ENCODE results near the gene IRF2. TPM values are rescaled to one million over a fixed set of nuclear protein-coding genes. Genes with fewer than 3 reads are reported as not detected.
"Not testable (repeated sequence)": the region's sequence is repeated elsewhere in the genome, so short reads cannot be mapped to it uniquely, and the experiment has no call there.

IRF2 gene
- total RNA-seq, 2 donors from 2014 or later = 35.3 to 68.0 TPM

DNA sequence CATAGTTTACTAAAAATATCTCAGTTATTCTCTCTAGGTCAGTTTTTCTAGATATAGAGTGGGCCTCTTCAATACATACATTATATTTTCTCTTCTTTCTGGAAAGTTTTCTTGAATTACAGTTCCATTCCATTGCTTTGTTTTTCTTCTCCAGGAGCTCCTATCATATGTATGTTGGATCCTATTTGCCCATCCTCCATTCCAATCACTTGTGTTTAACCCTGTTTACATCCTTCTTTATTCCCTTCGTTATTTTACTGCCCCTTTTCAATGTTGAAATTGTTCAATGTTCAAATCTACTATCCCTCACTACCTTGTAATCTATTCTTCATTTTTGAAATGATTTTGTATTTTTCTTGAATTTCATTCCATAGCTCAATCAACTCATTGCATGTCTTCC, 97.4 kb downstream of the IRF2 start:
- DNase-seq (ENCODE audit: low spot score) (no peak), ATAC-seq (ENCODE audit: insufficient number of reproducible peaks, low FRiP score, low read depth) (no peak)
- no peaks in the 10 kb centered on the region for H3K4me1 ChIP-seq (ENCODE audit: control insufficient read depth in 1 of 2, low read depth in 2 of 2)
- H3K27me3 ChIP-seq (replicated peaks; ENCODE audit: insufficient read depth) = no peaks in the 10 kb centered on the region
- H3K4me3 ChIP-seq = no peak overlapping the region
- no peaks in the 10 kb centered on the region for H3K36me3 ChIP-seq
- TF ChIP-seq CTCF (IDR thresholded peaks at IDR 0.05) = no peak
- no peaks in the 10 kb centered on the region for H3K9me3 ChIP-seq
- no peak overlapping the region for H3K27ac ChIP-seq

GRCh38 chr4:184376126-184376838, 98.1 kb downstream of the IRF2 start:
- no peaks in the 10 kb centered on the region for H3K27me3 ChIP-seq (replicated peaks; ENCODE audit: insufficient read depth)
- no peaks in the 10 kb centered on the region for H3K36me3 ChIP-seq
- H3K27ac ChIP-seq = no peak overlapping the region
- H3K9me3 ChIP-seq = no peaks in the 10 kb centered on the region
- TF ChIP-seq CTCF (IDR thresholded peaks at IDR 0.05) = no peak
- no peak overlapping the region for H3K4me3 ChIP-seq
- DNase-seq (ENCODE audit: low spot score) (no peak), ATAC-seq (ENCODE audit: insufficient number of reproducible peaks, low FRiP score, low read depth) (no peak)
- H3K4me1 ChIP-seq (ENCODE audit: control insufficient read depth in 1 of 2, low read depth in 2 of 2) = no peaks in the 10 kb centered on the region

- not testable (repeated sequence) for H3K9me3 ChIP-seq; H3K4me1 ChIP-seq (ENCODE audit: control insufficient read depth in 1 of 2, low read depth in 2 of 2); DNase-seq (ENCODE audit: low spot score); H3K36me3 ChIP-seq; ATAC-seq (ENCODE audit: insufficient number of reproducible peaks, low FRiP score, low read depth); H3K27ac ChIP-seq; H3K4me3 ChIP-seq; H3K27me3 ChIP-seq (replicated peaks; ENCODE audit: insufficient read depth)
Observed at GRCh38 chr4:184375623-184376022, 98.7 kb downstream of the IRF2 start.

GRCh38 chr4:184375027-184375426, 99.3 kb downstream of the IRF2 start:
- ATAC-seq (ENCODE audit: insufficient number of reproducible peaks, low FRiP score, low read depth) (no peak), DNase-seq (ENCODE audit: low spot score) (no peak)
- Histone ChIP-seq H3K9me3 (no peaks in the 10 kb centered on the region), H3K27ac (no peak overlapping the region), H3K36me3 (no peaks in the 10 kb centered on the region), H3K4me3 (no peak overlapping the region), H3K27me3 (replicated peaks; ENCODE audit: insufficient read depth) (no peaks in the 10 kb centered on the region), H3K4me1 (ENCODE audit: control insufficient read depth in 1 of 2, low read depth in 2 of 2) (no peaks in the 10 kb centered on the region)
- no peak for TF ChIP-seq CTCF (IDR thresholded peaks at IDR 0.05)

DNA sequence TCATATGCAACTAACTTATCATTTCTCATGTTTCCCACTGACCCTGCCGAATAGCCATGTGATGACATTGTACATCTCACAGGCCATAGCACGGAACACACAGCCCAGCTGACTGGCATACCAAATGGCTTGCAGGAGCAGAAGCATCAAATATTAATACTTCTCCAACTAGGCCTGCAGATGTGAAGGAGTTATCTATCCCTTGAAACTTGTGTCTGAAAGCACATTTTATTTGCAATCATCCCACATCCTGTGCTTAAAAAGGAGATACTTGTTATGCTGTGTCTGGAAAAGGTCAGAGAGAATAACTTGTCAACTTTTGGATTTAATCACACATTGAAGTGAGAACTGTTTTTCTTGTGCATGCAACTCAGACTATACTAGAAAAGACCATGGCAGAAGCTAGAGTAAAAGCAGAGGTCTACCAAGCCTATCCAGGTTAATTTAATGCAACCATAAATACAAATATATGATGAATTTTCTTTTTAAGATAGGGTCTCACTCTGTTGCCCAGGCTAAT, 100.4 kb downstream of the IRF2 start:
- Histone ChIP-seq H3K9me3 (no peaks in the 10 kb centered on the region), H3K4me1 (ENCODE audit: control insufficient read depth in 1 of 2, low read depth in 2 of 2) (no peaks in the 10 kb centered on the region), H3K27me3 (replicated peaks; ENCODE audit: insufficient read depth) (no peaks in the 10 kb centered on the region), H3K36me3 (no peaks in the 10 kb centered on the region), H3K4me3 (no peak overlapping the region), H3K27ac (no peak overlapping the region)
- DNase-seq (ENCODE audit: low spot score) (no peak), ATAC-seq (ENCODE audit: insufficient number of reproducible peaks, low FRiP score, low read depth) (no peak)
- TF ChIP-seq CTCF (IDR thresholded peaks at IDR 0.05) = no peak

DNA sequence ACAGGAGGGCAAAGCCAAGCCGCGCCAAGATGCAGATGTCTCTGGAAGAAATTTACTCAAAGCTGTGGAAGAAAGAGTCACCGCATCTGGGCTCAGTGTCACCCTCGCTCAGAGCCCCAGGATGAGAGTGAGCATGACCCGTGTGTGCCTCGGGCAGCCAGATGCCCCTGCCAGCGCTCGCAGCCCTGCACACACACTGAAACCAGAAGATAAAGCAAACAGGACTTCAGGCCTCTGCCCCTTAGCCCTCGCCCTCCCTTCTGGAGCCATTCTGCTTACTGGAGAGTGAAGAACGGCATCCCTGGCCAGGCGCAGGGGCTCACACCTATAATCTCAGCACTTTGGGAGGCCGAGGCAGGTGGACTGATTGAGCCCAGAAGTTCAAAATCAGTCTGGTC, 103.0 kb downstream of the IRF2 start:
- no peaks in the 10 kb centered on the region for H3K9me3 ChIP-seq
- no peaks in the 10 kb centered on the region for H3K36me3 ChIP-seq
- H3K27ac ChIP-seq = no peak overlapping the region
- H3K4me3 ChIP-seq = no peak overlapping the region
- no peak for ATAC-seq (ENCODE audit: insufficient number of reproducible peaks, low FRiP score, low read depth)
- H3K4me1 ChIP-seq (ENCODE audit: control insufficient read depth in 1 of 2, low read depth in 2 of 2) = no peaks in the 10 kb centered on the region
- TF ChIP-seq CTCF (IDR thresholded peaks at IDR 0.05) = no peak
- DNase-seq (ENCODE audit: low spot score) = no peak
- no peaks in the 10 kb centered on the region for H3K27me3 ChIP-seq (replicated peaks; ENCODE audit: insufficient read depth)
